GM23338 (cell line): ENCODE results near the gene TMEM119. TPM values are rescaled to one million over a fixed set of nuclear protein-coding genes. Genes with fewer than 3 reads are reported as not detected.

Experiments
- ATAC-seq: fragments of 200-7000 bp; cut with Tn5 transposase; 3 replicates; pipeline ENCODE4 v1.9.1; 2020
- DNase-seq: peaks from one replicate; pipeline ENCODE4 v3.0.0-alpha.2; 2015; ENCODE audit warnings: low spot score
- H2AFZ ChIP-seq: fragments of 200-600 bp; sonication (generic); 2 replicates; pipeline ENCODE4 v1.8.0; 2016; ENCODE audit warnings: antibody characterized with exemption, mild to moderate bottlenecking, moderate library complexity
- H3F3A ChIP-seq: fragments of 200-600 bp; sonication (generic); replicated peaks from 2 replicates; pipeline ENCODE4 v1.8.0; 2017; ENCODE audit warnings: antibody characterized with exemption, mixed run types, low read depth
- H3K27ac ChIP-seq: fragments of 200-600 bp; sonication (generic); 2 replicates; pipeline ENCODE4 v1.6.1; 2016; ENCODE audit warnings: low read depth
- H3K27me3 ChIP-seq: fragments of 200-600 bp; sonication (generic); 2 replicates; pipeline ENCODE4 v1.8.0; 2016; ENCODE audit warnings: mild to moderate bottlenecking, mixed run types, moderate library complexity; ENCODE audit not compliant: insufficient read depth
- H3K36me3 ChIP-seq: fragments of 200-600 bp; sonication (generic); 2 replicates; pipeline ENCODE4 v1.8.0; 2016; ENCODE audit warnings: mild to moderate bottlenecking; ENCODE audit not compliant: insufficient read depth
- H3K4me1 ChIP-seq: fragments of 200-600 bp; sonication (generic); 2 replicates; pipeline ENCODE4 v1.8.0; 2016; ENCODE audit warnings: mild to moderate bottlenecking, moderate library complexity; ENCODE audit not compliant: insufficient read depth
- H3K4me2 ChIP-seq: fragments of 200-600 bp; sonication (generic); 2 replicates; pipeline ENCODE4 v1.7.1; 2017; ENCODE audit warnings: mixed run types
- H3K4me3 ChIP-seq: fragments of 200-600 bp; sonication (generic); 2 replicates; pipeline ENCODE4 v1.6.1; 2016; ENCODE audit warnings: mixed run types
- H3K79me2 ChIP-seq: fragments of 200-600 bp; sonication (generic); replicated peaks from 2 replicates; pipeline ENCODE4 v1.8.0; 2017; ENCODE audit warnings: mild to moderate bottlenecking; ENCODE audit not compliant: insufficient read depth
- H3K9me2 ChIP-seq: fragments of 200-600 bp; sonication (generic); 2 replicates; pipeline ENCODE4 v1.8.0; 2017; ENCODE audit not compliant: insufficient read depth
- H4K20me1 ChIP-seq: fragments of 200-600 bp; sonication (generic); replicated peaks from 2 replicates; pipeline ENCODE4 v1.8.0; 2017; ENCODE audit warnings: mild to moderate bottlenecking; ENCODE audit not compliant: insufficient read depth
- H3K27ac Mint-ChIP-seq: 2 replicates; pipeline ENCODE4 v1.8.0; 2020; ENCODE audit warnings: inconsistent platforms, mild to moderate bottlenecking, moderate library complexity, mixed read lengths
- H3K27me3 Mint-ChIP-seq: 3 replicates; pipeline ENCODE4 v1.8.0; 2022; ENCODE audit warnings: low read depth, mild to moderate bottlenecking, moderate library complexity, mixed read lengths, inconsistent platforms; ENCODE audit not compliant: insufficient read depth, poor library complexity
- H3K36me3 Mint-ChIP-seq: 3 replicates; pipeline ENCODE4 v1.8.0; 2021; ENCODE audit warnings: low read depth, mild to moderate bottlenecking, inconsistent platforms, moderate library complexity, mixed read lengths
- H3K4me1 Mint-ChIP-seq: 3 replicates; pipeline ENCODE4 v1.8.0; 2020; ENCODE audit warnings: mild to moderate bottlenecking, inconsistent platforms, mixed read lengths
- H3K4me3 Mint-ChIP-seq: 3 replicates; pipeline ENCODE4 v1.8.0; 2021; ENCODE audit warnings: moderate library complexity, mild to moderate bottlenecking, inconsistent platforms, mixed read lengths
- H3K9me3 Mint-ChIP-seq: 3 replicates; pipeline ENCODE4 v1.8.0; 2020; ENCODE audit warnings: moderate library complexity, mild to moderate bottlenecking, inconsistent platforms, mixed read lengths
- CREB1 ChIP-seq: fragments of 250-450 bp; sonication (Bioruptor Pico); IDR thresholded peaks from 2 replicates; pipeline ENCODE4 v1.5.0; 2020; ENCODE audit warnings: low read depth, mild to moderate bottlenecking, moderate library complexity
- EZH2phosphoT487 ChIP-seq: fragments of 200-600 bp; sonication (generic); IDR thresholded peaks from one replicate; pipeline ENCODE4 v1.8.1; 2018; ENCODE audit warnings: antibody characterized with exemption; ENCODE audit not compliant: unreplicated experiment
- JUNB ChIP-seq: IDR thresholded peaks from one replicate; pipeline ENCODE4 v1.6.1; 2016; ENCODE audit warnings: antibody characterized with exemption; ENCODE audit not compliant: unreplicated experiment
- NANOG ChIP-seq: IDR thresholded peaks from 2 replicates; pipeline ENCODE4 v1.6.1; 2016; ENCODE audit warnings: antibody characterized with exemption, borderline replicate concordance
- POLR2AphosphoS5 ChIP-seq: IDR thresholded peaks from 2 replicates; pipeline ENCODE4 v1.6.1; 2016; ENCODE audit warnings: antibody characterized with exemption, low read depth
- ZNF462 ChIP-seq: fragments of 250-450 bp; sonication (Bioruptor Pico); IDR thresholded peaks from 2 replicates; pipeline ENCODE4 v1.5.0; 2020; ENCODE audit warnings: mild to moderate bottlenecking, moderate library complexity
- polyA plus RNA-seq: library from polyadenylated mRNA; unstranded; fragments of >200 nt; fragmentation: Nextera tagmentation; extraction: Ambion mirVana; gene quantifications from 2 replicates; pipeline ENCODE4 v1.2.1, GENCODE V29; 2016
- total RNA-seq: library from RNA; depleted of rRNA; stranded (reverse); fragments of >200 nt; shearing (Covaris generic); gene quantifications from 2 replicates; pipeline ENCODE4 v1.2.3, GENCODE V29; 2014
- TF ChIP-seq, protein P1 (sequence below), 2 experiments: fragments of 200-600 bp in 1 of 2; sonication (generic) in 1 of 2; conservative IDR thresholded peaks; 2 replicates each; pipeline versions ENCODE4 v1.5.1 to v1.6.1; 2016 to 2017; ENCODE audit warnings: antibody characterized with exemption in 2 of 2, low read depth in 2 of 2, mild to moderate bottlenecking in 2 of 2, moderate library complexity in 1 of 2

TMEM119 gene
- total and polyA plus RNA-seq, 2 experiments from 2014 or later: 0.06 to 0.07 TPM

GRCh38 chr12:108616359-108616758 is 18.5 kb upstream of the TMEM119 start (continued):
- TF ChIP-seq, protein P1, sequence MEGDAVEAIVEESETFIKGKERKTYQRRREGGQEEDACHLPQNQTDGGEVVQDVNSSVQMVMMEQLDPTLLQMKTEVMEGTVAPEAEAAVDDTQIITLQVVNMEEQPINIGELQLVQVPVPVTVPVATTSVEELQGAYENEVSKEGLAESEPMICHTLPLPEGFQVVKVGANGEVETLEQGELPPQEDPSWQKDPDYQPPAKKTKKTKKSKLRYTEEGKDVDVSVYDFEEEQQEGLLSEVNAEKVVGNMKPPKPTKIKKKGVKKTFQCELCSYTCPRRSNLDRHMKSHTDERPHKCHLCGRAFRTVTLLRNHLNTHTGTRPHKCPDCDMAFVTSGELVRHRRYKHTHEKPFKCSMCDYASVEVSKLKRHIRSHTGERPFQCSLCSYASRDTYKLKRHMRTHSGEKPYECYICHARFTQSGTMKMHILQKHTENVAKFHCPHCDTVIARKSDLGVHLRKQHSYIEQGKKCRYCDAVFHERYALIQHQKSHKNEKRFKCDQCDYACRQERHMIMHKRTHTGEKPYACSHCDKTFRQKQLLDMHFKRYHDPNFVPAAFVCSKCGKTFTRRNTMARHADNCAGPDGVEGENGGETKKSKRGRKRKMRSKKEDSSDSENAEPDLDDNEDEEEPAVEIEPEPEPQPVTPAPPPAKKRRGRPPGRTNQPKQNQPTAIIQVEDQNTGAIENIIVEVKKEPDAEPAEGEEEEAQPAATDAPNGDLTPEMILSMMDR (conservative IDR thresholded peaks at IDR 0.05; ENCODE audit: low read depth in 2 of 2): no peak
- TF ChIP-seq ZNF462 (CRISPR knock-in tag) (no peak), NANOG (no peak), POLR2AphosphoS5 (no peak)

DNA sequence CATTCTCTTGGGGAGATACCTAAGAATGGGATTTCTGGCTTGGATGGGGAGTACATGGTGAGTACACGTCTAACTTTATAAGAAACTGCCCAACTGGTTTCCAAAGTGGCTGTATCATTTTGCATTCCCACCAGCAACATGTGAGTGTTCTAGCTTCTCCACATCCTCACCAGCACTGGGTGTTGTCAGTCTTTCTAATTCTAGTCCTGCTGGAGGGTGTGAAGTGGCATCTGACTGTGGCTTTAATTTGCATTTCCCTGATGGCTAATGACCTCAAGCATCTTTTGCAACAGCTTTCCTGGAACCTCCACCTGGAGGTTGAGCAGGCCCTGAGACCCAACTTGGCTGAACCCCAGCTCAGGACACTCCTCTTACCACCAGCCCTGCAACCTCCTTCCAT is 18.0 kb upstream of the TMEM119 start:
- Histone ChIP-seq H3F3A (0 out of 2 replicates have a peak, but pooled peaks cover 3% of the 10 kb centered on the region), H3K4me2 (no peak overlapping the region), H4K20me1 (no peaks in the 10 kb centered on the region), H3K36me3 (no peaks in the 10 kb centered on the region), H3K27me3 (no peaks in the 10 kb centered on the region), H2AFZ (no peak overlapping the region), H3K79me2 (no peaks in the 10 kb centered on the region), H3K4me1 (peaks cover 3% of the 10 kb centered on the region; the same call in 1 of the 2 replicates), H3K9me2 (no peaks in the 10 kb centered on the region), H3K27ac (no peak overlapping the region), H3K4me3 (no peak overlapping the region)
- Mint-ChIP-seq H3K9me3 (peaks cover 7% of the 10 kb centered on the region), H3K27me3 (peaks cover 9% of the 10 kb centered on the region), H3K36me3 (peaks cover 3% of the 10 kb centered on the region; the same call in 1 of the 3 replicates), H3K27ac (no peak overlapping the region), H3K4me3 (no peak overlapping the region), H3K4me1 (peaks cover 20% of the 10 kb centered on the region)
- ATAC-seq (no peak), DNase-seq (no peak)
- TF ChIP-seq, protein P1 (conservative IDR thresholded peaks at IDR 0.05; ENCODE audit: low read depth in 2 of 2): no peak
- TF ChIP-seq EZH2phosphoT487 (no peak), NANOG (no peak), CREB1 (CRISPR knock-in tag) (no peak), POLR2AphosphoS5 (no peak), JUNB (no peak)
